ENCODE results near the gene CIC.

GRCh38 chr19:42328854-42329253 is 59.8 kb downstream of the CIC start:
- TF ChIP-seq POLR2A (IDR thresholded peaks at IDR 0.05; ENCODE audit: low read depth, low read length) (no peak), TAF1 (IDR thresholded peaks at IDR 0.05; ENCODE audit: low read depth, low read length) (no peak), POLR2AphosphoS5 (IDR thresholded peaks at IDR 0.05; ENCODE audit: low read depth, low read length) (no peak), SPI1 (IDR thresholded peaks at IDR 0.05; ENCODE audit: low read depth, low read length) (no peak)
